OCI-LY3 (cell line): Measurements from ENCODE around the gene KIAA1671.

Experiments
- CTCF ChIP-seq: fragments of 200-600, 300-600 bp; sonication (generic); IDR thresholded peaks from 2 replicates; pipeline ENCODE4 v1.5.1; 2014; ENCODE audit warnings: antibody characterized with exemption, low read length, low read depth
- EZH2phosphoT487 ChIP-seq: fragments of 200-600 bp; shearing (Covaris generic); IDR thresholded peaks from 2 replicates; pipeline ENCODE4 v1.6.1; 2018; ENCODE audit warnings: antibody characterized with exemption, mixed run types, low read depth

- no peak for TF ChIP-seq CTCF
- no peak for TF ChIP-seq EZH2phosphoT487
Observed at GRCh38 chr22:25196326-25196725, 243.8 kb downstream of the KIAA1671 start.
